ENCODE data around the gene ESCO1. TPM values are rescaled to one million over a fixed set of nuclear protein-coding genes. Genes with fewer than 3 reads are reported as not detected.
A peak's percentile ranks its signal among the peaks of the same experiment; 100 is the strongest.

ESCO1 gene
- total and polyA plus RNA-seq, 2 of the 4 experiments (the other 2 are of a cell fraction): 3.1 to 4.5 TPM

- H3K36me3 ChIP-seq (ENCODE audit: control insufficient read depth, insufficient read depth, low read length): peaks cover 21% of the 10 kb centered on the region
- H3K56ac ChIP-seq (ENCODE audit: extremely low read depth, insufficient read depth, low read length): no peak overlapping the region
- H2BK5ac ChIP-seq (ENCODE audit: low read depth, low read length, poor library complexity, severe bottlenecking): no peak overlapping the region
- BruUV-seq (replicated peaks): no TSS peak
- no peak overlapping the region for H2AFZ ChIP-seq (replicated peaks; ENCODE audit: low read length, poor library complexity)
- no peak overlapping the region for H3K9ac ChIP-seq (ENCODE audit: low read depth, low read length)
- no peaks in the 10 kb centered on the region for H3K9me1 ChIP-seq (ENCODE audit: insufficient read depth, low read length)
- in situ Hi-C loops (cut with MboI; ENCODE audit: low sequenced_read_pairs) (no loop called here), dilution Hi-C loops (cut with HindIII; ENCODE audit: low sequenced_read_pairs, unreplicated experiment) (no loop called here), intact Hi-C loops (cut with micrococcal nuclease) (no loop called here)
- no peak overlapping the region for H3K4me3 ChIP-seq (ENCODE audit: insufficient read depth, low read depth, low read length)
- H2AK5ac ChIP-seq (ENCODE audit: low read depth, low read length): no peak overlapping the region
- no peaks in the 10 kb centered on the region for H3K4me1 ChIP-seq (ENCODE audit: control insufficient read depth, insufficient read depth, low read length)
- H2BK20ac ChIP-seq (ENCODE audit: low read depth, low read length): no peak overlapping the region
- WGBS, 2 experiments (ENCODE audit: extremely low coverage in 2 of 2, insufficient read length in 1 of 2): 95% methylated on average over 4 of the region's 6 CpGs; no CpG with 5 or more reads in 1 of the 2 experiments
- no peak overlapping the region for H3K14ac ChIP-seq (replicated peaks; ENCODE audit: low read depth, low read length)
- H3K23ac ChIP-seq (ENCODE audit: low read depth, low read length): no peak overlapping the region
- ChIA-PET CTCF (no interaction called here), POLR2A (ENCODE audit: unreplicated experiment) (no interaction called here)
- no peaks in the 10 kb centered on the region for H4K20me1 ChIP-seq (ENCODE audit: insufficient read depth, low read length)
- ATAC-seq (ENCODE audit: low read depth): no peak
- no peak overlapping the region for H2BK120ac ChIP-seq (ENCODE audit: low read depth, low read length)
- no peak overlapping the region for H2AK9ac ChIP-seq (replicated peaks; ENCODE audit: low read depth, low read length, poor library complexity)
- H3K27ac ChIP-seq (ENCODE audit: insufficient read depth, low read length): no peak overlapping the region
- TF ChIP-seq CEBPB (IDR thresholded peaks at IDR 0.05; ENCODE audit: low read depth, low read length): 0 out of 2 replicates have a peak, but pooled peaks have one; percentile 7
- TF ChIP-seq NFE2L2 (IDR thresholded peaks at IDR 0.05; ENCODE audit: low read depth, low read length): no peak
- H3K4ac ChIP-seq (ENCODE audit: low read depth, low read length): no peak overlapping the region
- H3K4me2 ChIP-seq (ENCODE audit: low read depth, low read length): no peak overlapping the region
- no peak overlapping the region for H4K8ac ChIP-seq (ENCODE audit: low read depth in 2 of 2, low read length in 2 of 2)
- no peak overlapping the region for H4K91ac ChIP-seq (ENCODE audit: insufficient read depth, low read depth, low read length)
- no peak overlapping the region for H4K5ac ChIP-seq (ENCODE audit: low read depth, low read length)
- no peaks in the 10 kb centered on the region for H3K9me3 ChIP-seq (ENCODE audit: control insufficient read depth, insufficient read depth, low read length)
- no peaks in the 10 kb centered on the region for H3K27me3 ChIP-seq (ENCODE audit: control insufficient read depth, insufficient read depth, low read length)
- no peak for DNase-seq
- no peaks in the 10 kb centered on the region for H3K79me1 ChIP-seq (ENCODE audit: low read depth in 1 of 2, low read length in 2 of 2)
- H2BK15ac ChIP-seq (ENCODE audit: low read depth, low read length): no peak overlapping the region
- H3K18ac ChIP-seq (ENCODE audit: low read depth, low read length): no peak overlapping the region
These were observed 42.8 kb downstream of the ESCO1 start for GRCh38 chr18:21557607-21558253.

All from IMR-90 (cell line).